Germinal center (tissue), 1 donor: Measurements from ENCODE around the gene DEFB123.
"Not testable (repeated sequence)": the region's sequence is repeated elsewhere in the genome, so short reads cannot be mapped to it uniquely, and the experiment has no call there.

ENCODE experiments used
- DNase-seq: peaks from one replicate; pipeline ENCODE4 v3.0.0; 2012; ENCODE audit warnings: mixed read lengths, low spot score

Gene DEFB123, protein sequence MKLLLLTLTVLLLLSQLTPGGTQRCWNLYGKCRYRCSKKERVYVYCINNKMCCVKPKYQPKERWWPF

DNA sequence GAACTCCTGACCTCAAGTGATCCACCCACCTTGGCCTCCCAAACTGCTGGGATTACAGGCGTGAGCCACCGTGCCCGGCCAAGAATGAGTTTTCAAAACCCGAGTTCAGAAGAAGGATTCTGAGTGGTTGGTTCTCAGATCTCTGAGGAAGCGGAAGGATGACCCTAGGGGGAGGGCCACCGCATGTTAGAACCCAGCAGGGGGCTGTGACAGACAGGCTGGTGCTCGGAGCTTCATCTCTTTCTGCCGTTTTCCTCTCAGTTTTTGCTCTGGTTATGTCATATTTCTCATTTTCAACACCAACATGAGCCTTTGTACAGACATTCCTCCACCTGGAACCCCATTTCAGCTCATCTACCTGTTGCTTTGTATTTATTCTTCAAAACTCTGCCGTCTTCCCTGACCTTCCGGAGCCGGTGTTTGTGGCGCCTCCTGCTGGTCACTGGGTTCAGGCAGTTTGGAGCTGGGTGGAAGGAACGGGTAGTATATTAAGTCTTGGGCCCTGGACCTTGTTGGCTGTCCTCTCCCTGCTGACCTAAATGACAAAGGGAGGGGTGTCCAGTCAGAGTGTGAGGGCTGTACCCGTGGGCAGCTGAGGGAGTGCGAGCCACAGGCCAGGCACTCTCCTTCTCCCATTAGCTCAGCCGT is at the start of gene DEFB123:
Gene DEFB123 (plus strand): TSS at position 621 of the 648 bp plus-strand sequence. CDS start 67 bp downstream, outside the sequence.
- no peak for DNase-seq

DNA sequence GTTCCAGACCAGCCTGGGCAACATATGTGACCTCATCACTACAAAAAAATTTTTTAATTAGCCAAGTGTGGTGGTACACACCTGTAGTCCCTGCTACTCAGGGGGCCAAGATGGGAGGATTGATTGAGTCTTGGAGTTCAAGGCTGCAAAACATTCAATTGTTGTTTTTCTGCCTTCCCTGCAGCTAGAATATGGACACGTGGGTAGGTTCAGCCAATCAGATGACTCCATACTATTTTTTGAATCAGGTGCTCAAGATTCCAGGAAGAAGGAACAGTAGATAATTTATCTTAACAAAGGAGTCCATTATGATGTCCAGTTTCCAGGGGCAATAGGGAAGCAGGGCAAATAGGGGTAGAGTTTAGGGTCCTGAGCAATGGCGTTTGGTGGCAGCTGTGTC is 47.6 kb upstream of the DEFB123 start:
- no peak for DNase-seq

DNA sequence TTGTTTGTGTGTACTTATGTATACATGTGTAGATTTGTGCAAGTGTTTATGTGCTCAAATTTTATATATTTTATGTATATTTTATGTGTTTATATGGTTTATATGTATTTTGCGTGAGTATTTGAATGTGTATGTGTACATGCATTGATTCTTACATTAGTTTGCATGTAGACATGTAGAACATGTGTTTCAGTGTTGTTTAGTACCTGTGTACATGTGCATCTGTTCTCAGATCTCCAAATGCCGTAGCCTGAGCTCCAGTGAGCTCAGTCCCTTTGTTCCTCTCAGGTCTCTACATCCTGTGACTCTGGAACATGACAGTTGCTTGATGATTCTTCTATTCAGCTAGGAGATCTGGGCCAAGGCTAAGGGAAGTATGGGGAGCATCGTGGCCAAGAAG is 45.5 kb upstream of the DEFB123 start:
- DNase-seq: no peak

DNA sequence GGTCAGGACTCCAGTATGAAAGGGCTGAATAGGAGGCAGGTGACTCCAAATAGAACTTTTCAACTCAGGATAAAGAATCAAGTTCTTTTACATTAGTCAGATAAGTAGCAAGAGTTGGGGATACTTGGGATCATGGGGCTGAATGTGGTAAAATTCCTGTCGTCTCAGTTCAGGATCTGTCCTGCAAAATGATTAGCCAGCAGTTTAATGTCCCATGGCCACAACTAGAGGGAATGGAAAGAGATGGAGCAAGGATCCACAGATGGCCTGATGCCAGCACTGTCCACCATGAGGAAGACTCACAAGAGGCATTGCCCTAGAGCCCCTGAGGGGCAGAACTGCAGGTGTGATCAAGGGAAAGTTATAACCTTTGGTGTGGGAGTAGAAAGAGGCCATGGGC is 36.5 kb upstream of the DEFB123 start:
- no peak for DNase-seq

DNA sequence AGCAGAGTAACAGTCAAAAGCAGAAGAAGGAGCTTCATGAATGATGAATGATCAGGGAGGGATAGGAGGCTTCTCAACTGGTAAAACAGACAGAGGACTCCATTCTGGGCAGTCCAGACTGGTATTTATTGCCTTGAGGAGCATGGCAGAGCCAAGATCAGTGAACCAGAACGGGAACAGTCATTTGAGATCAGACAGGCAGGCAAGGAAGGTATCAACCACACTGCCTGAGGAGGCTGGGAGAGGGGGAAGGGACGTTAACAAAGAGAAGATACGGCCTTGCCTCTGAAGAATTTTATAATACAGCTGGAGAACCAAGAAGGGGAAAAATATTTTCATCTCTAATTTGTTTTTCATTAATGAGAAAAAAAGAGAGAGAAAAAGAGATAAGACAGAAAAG is 34.3 kb upstream of the DEFB123 start, which contains the start of gene DEFB121:
Gene DEFB121 (minus strand): TSS at position 101 of the 400 bp plus-strand sequence. CDS start 63 bp downstream, at position 38.
- no peak for DNase-seq

DNA sequence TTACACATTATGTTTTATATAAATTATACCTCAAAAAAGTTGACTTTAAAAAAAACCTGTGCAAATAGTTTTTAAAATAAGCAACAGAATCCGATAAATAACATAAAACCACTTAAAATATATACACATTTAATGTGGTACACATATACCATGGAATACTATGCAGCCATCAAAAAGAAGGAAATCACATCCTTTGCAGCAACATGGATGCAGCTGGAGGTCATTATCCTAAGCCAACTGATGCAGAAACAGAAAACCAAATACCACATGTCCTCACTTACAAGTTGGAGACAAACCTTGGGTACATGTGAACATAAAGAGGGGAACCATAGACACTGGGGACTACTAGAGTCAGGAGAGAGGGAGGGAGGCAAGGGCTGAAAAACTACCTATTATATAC is 30.4 kb upstream of the DEFB123 start:
- no peak for DNase-seq

DNA sequence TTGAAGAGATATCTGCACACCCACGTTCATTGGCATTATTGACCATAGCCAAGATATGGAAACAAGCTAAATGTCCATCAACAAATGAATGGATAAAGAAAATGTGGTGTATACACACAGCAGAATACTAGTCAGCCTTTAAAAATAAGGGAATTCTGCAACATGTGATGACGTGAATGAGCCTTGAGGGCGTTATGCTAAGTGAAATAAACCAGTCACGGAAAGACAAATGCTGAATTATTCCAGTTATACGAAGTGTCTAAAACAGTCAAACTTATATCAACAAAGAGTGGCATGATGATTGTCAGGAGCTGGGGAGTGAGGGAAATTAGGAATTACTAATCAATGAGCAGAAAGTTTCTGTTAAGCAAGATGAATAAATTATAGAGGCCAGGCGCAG is 26.1 kb upstream of the DEFB123 start:
- no peak for DNase-seq

DNA sequence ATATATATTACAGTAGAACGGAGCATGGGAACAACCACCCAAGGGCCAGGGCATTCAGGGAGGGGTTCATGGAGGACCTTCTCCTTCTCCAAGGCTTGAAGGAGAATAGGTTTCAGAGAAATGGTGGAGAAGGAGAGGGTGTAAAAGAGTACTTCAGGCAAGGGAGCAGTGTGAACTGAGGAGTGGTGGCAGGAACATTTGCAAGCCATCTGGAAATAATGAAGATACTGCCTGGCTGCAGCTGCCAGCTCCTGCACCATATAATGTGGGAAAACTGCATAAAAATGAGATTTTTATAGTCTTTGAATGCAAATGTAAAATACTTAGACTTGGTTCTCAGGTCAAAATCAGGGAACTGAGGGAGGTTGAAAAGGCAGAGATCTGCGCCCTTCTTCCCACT is 24.8 kb upstream of the DEFB123 start:
- no peak for DNase-seq

DNA sequence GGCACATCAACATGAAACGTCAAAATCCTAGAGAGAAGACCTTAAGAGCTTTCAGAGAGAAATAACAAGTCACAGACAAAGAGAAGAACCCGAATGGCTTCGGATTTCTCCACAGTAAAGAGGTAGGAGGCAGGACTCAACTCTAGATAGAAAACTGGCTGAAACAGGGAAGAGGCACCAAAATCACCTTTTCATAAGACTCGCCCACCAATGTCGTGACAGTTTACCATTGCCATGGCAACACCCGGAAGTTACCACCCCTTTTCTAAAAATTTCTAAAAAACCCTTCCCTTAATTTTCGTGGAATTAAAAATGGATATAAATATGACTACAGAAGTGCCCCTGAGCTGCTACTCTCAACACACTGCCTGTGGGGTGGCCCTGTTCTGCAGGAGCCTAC is 22.1 kb upstream of the DEFB123 start:
- DNase-seq: no peak

DNA sequence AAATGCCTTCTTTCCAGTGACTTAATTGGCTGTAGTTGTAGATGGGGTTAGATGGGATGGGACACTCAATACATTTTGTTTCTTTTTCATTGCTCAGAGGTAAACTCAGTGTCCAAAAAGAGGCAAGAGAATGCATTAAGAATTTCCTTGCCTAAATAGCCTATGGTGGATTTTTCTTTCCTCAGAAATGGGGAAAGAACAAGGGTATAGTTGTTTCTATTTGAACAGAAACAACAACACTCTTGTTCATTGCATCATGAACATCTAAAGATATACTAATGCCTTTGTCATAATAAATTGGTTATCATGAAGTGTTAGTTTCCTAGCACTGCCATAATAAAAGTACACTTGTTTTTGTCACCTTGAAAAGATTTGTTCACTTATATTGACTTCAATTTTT is 14.6 kb upstream of the DEFB123 start:
- no peak for DNase-seq

DNA sequence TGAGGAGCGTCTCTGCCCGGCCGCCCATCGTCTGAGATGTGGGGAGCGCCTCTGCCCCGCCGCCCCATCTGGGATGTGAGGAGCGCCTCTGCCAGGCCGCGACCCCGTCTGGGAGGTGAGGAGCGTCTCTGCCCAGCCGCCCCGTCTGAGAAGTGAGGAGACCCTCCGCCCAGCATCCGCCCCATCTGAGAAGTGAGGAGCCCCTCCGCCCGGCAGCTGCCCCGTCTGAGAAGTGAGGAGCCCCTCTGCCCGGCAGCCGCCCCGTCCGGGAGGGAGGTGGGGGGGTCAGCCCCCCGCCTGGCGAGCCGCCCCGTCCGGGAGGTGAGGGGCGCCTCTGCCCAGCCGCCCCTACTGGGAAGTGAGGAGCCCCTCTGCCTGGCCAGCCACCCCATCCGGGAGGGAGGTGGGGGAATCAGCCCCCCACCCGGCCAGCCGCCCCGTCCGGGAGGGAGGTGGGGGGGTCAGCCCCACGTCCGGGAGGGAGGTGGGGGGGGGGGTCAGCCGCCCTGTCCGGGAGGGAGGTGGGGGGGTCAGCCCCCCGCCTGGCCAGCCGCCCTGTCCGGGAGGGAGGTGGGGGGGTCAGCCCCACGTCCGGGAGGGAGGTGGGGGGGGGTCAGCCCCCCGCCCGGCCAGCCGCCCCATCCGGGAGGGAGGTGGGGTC is 13.4 kb upstream of the DEFB123 start:
- not testable (repeated sequence) for DNase-seq

DNA sequence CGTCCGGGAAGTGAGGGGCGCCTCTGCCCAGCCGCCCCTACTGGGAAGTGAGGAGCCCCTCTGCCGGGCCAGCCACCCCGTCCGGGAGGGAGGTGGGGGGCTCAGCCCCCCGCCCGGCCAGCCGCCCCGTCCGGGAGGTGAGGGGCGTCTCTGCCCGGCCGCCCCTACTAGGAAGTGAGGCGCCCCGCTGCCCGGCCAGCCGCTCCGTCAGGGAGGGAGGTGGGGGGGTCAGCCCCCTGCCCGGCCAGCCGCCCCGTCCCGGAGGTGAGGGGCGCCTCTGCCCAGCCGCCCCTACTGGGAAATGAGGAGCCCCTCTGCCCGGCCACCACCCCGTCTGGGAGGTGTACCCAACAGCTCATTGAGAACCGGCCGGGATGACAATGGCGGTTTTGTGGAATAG is 12.9 kb upstream of the DEFB123 start:
- DNase-seq: not testable (repeated sequence)

DNA sequence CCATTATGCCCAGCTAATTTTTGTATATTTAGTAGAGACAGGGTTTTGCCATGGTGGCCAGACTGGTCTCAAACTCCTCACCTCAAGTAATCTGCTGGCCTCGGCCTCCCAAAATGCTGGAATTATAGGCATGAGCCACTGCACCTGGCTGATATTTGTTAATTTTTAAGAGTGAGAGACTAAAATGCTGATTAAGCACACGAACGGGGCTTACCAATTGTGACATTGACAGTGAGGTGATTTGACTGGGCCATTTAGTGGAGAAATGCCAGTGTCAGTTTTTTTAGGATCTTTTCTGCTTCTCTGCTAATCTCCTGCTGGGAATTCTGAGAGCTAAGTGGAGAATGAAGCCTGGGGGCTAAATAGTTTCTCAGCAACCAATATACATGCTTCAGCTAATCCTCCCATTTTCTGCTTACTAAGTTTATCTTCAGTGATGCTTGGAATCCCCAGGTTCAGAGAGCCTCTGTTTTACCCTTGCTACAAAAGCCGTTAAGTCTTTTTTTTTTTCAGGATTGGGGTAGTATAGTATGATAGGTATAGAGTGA is 9.8 kb upstream of the DEFB123 start:
- DNase-seq: no peak

DNA sequence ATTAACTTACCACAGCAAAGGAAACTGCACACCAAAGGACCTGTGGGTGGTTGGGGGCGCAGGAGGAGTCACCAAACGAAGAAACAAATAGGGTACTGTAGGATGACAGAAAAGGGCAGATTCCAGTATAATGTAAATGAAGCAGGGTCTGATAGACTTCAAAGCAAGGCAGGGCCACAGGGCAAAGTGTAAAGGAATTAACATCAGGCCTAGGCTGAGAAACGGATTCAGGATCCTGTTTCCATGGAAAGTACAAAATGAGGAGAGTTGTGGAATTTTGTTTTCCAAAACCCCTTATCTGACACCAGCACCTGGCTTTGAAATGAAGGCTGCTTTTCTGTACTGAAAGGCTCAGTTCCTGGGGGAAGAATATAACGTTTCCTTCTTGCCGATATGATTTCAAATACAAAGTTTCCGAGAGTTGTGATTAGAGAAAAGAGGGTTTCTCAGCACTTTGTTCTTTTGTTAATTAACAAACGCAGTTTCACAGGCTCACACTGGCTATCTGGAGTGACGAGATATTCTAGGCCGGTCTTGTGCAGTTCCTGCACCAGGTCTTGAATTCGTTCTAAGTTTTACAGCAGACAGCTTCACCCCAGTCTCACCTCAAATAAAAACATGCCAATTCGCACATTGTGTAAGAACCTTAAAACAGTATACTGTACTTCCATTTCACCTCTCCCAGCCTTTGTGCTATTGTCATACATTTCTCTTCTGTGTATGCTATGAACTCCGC is 5.8 kb downstream of the DEFB123 start:
- no peak for DNase-seq

DNA sequence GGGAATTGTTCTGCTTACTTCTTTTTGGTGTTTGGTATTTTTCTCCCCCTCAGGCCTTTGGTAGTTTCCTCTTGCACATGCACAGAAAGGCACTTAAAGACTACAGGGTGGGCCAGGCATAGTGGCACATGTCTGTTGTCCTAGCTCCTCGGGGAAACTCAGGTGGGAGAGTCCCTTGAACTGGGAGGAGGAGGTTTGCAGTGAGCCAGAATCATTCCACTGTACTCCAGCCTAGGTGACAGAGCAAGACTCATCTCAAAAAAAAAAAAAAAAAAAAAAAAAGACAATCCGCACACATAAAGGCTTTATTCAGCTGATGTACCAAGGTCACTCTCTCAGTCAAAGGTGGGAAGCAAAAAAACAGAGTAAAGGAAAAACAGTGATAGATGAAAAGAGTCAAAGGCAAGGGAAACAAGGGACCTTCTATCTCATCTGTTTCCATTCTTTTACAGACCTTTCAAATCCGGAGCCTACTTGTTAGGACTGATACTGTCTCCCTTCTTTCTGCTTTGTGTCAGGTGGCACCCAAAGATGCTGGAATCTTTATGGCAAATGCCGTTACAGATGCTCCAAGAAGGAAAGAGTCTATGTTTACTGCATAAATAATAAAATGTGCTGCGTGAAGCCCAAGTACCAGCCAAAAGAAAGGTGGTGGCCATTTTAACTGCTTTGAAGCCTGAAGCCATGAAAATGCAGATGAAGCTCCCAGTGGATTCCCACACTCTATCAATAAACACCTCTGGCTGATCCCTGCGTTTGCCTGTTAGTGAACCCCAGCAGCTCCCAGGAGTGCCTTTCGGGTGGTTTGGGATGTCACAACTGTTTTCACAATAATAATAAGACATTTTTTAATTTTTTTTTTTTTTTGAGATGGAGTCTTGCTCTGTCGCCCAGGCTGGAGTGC is 9.3 kb downstream of the DEFB123 start:
- DNase-seq: no peak

DNA sequence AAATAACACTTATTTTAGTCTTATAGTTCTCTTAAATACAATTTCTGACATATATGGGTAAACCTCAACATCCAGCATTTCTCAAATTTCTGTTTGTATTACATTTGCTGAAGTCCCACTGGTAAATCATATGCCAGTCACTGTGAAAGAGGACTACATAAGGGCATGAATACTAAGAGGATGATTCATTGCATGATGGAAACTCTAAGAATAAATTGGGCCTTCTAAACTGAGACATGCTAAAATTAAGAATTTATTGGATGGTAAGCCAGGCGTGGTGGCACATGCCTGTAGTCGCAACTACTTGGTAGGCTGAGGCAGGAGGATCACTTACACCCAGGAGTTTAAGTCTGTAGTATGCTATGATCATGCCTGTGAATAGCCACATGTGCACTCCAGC is 12.1 kb downstream of the DEFB123 start:
- DNase-seq: no peak

DNA sequence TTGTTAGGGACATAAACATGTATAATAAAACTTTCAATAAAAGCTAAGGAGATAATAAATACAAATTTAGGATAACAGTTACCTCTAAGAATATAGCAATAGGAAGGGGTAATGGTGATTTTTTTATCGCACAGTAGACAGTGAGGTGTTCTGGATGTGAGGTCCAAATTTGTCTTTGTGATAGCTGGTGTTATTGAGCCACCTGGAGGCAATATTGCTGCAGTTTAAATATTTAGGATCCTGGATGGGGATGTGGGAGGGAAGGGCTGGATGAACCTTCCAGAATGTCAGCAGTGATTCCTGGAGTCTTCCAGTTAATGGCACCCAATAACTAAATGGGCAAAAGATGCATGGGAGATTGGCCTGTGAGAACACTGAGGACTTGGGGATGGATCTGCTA is 13.9 kb downstream of the DEFB123 start:
- DNase-seq: no peak

DNA sequence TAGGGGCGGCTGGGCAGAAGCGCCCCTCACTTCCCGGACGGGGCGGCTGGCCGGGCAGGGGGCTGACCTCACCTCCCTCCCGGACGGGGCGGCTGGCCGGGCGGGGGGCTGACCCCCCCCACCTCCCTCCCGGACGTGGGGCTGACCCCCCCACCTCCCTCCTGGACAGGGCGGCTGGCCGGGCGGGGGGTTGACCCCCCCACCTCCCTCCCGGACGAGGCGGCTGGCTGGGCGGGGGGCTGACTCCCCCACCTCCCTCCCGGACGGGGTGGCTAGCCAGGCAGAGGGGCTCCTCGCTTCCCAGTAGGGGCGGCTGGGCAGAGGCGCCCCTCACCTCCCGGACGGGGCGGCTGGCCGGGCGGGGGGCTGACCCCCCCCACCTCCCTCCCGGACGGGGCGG is 30.5 kb downstream of the DEFB123 start:
- DNase-seq: not testable (repeated sequence)

DNA sequence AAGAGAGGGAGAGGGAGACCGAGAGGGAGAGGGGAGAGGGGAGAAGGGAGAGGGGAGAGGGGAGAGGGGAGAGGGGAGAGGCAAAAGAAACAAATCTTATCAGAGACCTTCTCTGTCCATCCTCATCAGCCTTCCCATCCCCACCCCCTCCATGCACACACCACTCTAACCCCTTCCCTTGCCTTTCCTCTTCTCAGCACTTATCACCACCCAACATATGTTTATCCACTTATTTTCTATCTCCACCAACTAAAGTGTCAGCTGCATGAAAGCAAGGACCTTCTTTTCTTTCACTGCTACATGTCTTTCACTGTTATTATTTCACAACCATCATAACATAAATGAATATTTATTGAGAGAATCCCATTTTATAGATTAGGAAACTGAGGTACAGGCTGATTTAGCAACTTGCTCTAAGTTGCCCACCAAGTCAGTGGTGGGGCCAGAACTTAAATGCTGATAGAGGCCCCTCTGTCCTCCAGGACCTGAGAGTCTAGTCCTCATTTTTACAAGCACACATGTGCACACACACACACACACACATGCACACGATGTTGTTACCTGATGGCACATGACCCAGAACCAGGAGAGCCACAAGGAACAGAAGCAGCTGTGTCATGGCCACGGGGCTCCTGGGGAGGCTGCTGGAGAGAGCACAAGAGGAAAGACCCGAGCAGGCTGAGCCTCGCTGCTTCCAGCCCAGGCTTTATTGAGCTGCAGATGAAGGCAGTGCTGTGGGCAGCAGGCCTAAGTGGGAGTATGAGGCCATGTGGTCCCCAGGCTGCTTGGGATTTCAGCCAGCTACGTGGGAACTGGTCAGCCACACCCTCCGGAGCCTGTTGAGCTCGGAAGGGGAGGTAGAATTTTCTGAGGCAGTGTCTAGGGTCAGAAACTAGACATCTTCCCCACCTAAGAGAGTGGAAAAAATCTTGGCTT is 32.2 kb downstream of the DEFB123 start:
- DNase-seq: no peak

DNA sequence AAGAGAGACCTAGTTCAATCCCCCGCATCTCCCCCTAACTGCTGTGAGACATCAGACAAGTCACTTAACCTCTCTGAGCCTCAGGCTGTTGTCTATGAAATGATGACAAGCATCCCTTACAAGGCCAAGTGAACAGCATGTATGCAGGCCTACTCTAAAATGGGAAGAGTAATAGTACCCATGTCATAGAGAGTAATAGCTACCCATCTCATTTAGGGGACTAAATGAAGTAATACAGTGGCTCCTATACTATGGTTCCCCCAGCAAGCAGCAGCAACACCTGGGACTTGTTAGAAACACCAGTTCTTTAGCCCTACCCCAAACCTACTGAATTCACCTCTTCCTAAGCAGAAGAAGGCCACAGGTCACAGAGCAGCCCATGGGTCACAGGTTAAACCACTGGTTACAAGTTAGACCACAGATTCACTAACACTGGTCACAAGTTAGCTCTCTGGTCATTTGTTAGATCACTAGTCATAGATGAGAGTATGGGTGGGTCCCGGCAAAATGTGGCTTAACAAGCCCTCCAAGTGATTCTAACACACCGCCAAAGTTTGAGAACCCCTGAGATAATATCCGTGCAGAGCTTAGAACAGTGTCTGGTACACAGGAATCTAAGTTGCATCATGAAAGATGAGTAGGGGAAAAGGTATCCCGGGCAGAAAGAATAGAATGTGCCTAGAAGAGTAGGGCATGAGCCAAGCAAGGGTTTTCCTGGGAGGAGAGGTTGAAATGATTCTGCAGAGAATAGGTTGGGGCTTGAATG is 33.1 kb downstream of the DEFB123 start:
- no peak for DNase-seq
